Right ventricle myocardium superior (tissue), 1 donor: ENCODE results near the gene N4BP3. TPM values are rescaled to one million over a fixed set of nuclear protein-coding genes. Genes with fewer than 3 reads are reported as not detected.
"Not testable (repeated sequence)": the region's sequence is repeated elsewhere in the genome, so short reads cannot be mapped to it uniquely, and the experiment has no call there.

Source experiments
- ATAC-seq: fragments of 200-7000 bp; cut with Tn5 transposase; one replicate; pipeline ENCODE4 v1.9.1; 2020; ENCODE audit warnings: mild to moderate bottlenecking; ENCODE audit not compliant: poor library complexity
- DNase-seq: peaks from one replicate; pipeline ENCODE4 v3.0.0-alpha.2; 2020
- intact Hi-C: fragments of 100-400 bp; cut with DNase I; formaldehyde crosslinking; loops from one replicate; pipeline ENCODE4 v1.11.2; 2022
- total RNA-seq: library from RNA; stranded (reverse); fragmentation: NEBNext Ultra II Directional; extraction: Animal tissue kit (Norgen Biotek cat#: 25700); gene quantifications from one replicate; pipeline ENCODE4 v1.2.1, GENCODE V29; 2021
- donor health status: DM: no; HTN: yes; CAD: no; lungs with severe emphysema.

The N4BP3 gene
- total RNA-seq, 1 donor from 2014 or later, result 2.7 TPM

DNA sequence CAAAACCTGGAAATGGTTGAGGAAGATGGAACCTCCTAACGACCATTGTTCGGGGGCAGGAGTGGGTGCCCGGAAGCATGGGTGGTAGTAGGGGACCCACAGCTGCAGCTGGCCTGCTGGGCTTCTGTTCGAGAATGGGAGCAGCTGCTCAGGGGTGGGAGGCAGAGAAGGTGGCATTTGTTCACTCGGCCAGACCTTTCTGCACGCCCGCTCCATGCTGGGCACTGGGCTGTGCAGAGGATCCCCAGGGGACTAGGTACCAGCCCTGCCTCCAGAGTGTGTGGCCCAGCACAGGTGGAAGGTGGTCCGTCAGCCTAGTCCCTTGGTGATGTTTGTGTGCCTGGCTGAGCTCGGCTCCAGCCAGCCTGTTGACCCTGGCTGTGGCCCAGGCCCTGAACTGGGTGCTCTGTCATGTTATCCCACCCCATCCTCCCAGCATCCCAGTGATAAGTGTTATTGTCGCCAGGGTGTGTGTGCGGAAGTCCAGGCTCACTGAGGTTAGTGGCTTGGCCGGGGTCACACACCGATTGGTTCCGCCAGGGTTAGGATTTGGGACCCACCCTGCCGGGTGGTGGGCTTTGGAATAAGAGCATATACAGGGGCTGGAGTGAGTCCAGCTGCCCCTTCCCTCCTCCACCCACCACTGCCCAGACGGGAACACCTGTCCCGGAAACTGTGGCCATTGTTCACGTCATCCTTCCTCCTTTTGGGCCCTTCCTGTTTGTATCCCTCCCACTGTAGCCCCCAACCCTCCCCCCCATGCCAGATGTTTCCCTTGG, 4.8 kb downstream of the N4BP3 start:
- intact Hi-C loops, result no loop called here
- DNase-seq, result peak; percentile 63
- no peak for ATAC-seq

DNA sequence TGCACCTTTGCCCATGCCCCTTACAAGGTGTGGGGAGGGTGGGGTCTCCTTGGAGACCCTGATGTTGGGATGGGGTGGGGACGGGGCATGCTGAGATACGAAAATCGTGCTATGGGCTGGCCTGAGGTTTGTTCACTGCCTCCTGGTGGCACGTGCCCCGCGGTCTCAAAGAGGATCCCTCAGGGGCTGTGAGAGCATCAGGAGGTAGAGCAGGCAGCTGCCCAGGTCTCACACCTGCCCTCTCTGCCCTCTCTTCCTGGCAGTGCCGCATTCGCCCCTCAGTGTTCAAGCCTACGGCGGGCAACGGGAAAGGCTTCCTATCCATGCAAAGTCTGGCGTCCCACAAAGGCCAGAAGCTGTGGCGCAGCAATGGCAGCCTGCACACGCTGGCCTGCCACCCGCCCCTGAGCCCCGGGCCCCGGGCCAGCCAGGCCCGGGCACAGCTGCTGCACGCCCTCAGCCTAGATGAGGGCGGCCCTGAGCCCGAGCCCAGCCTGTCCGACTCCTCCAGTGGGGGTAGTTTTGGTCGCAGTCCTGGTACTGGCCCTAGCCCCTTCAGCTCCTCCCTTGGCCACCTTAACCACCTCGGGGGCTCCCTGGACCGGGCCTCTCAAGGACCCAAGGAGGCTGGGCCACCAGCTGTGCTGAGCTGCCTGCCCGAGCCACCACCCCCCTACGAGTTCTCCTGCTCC, 6.7 kb downstream of the N4BP3 start:
- ATAC-seq (no peak), DNase-seq (no peak)
- intact Hi-C loops, result no loop called here

DNA sequence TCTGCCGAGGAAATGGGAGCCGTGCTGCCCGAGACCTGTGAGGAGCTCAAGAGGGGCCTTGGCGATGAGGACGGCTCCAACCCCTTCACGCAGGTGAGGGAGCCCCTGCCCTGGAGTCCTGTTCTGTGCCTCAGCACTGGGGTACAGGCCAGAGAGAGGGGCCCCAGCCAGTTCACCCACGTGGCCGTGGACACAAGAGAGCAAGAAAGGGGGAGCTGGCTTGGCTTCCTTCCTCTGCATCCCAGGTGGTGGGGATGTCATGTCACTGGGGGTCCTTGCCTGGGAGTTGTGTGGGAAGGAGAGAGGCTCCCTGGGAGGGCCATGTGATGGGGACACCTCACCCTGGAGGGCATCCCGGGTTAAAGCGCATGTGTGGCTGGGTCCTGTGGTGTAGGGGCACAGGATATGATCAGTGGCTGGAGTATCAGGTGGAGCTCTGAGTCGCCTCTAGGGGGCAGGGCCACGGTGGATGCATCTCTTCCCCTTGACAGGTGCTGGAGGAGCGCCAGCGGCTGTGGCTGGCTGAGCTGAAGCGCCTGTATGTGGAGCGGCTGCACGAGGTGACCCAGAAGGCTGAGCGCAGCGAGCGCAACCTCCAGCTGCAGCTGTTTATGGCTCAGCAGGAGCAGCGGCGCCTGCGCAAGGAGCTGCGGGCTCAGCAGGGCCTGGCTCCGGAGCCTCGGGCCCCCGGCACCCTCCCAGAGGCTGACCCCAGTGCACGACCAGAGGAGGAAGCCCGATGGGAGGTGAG, 7.5 kb downstream of the N4BP3 start:
- ATAC-seq (peak; percentile 85), DNase-seq (peak; percentile 91)
- intact Hi-C loops, result no loop called here

DNA sequence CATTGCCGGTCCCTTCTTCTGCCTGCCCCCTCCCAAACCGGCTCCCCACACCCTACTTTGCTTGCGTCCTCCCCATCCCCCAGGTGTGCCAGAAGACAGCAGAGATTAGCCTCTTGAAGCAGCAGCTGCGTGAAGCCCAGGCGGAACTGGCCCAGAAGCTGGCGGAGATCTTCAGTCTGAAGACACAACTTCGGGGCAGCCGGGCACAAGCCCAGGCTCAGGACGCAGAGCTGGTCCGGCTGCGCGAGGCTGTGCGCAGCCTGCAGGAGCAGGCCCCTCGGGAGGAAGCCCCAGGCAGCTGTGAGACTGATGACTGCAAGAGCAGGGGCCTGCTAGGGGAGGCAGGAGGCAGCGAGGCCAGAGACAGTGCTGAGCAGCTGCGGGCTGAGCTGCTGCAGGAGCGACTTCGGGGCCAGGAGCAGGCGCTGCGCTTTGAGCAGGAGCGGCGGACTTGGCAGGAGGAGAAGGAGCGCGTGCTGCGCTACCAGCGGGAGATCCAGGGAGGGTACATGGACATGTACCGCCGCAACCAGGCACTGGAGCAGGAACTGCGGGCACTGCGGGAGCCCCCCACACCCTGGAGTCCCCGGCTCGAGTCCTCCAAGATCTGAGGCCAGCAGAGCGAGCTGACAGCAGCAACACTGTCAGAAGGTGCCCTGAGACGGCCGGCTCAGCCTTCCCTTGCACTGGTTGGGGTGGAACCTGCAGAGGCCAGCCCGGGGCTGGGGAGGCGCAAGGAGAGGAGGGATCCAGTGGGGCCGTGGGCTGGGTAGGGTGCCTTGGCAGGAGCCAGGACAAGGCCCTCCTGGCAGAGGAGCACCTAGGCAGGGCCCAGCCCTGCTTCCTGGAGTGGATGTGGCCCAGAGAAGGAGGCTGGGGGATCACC, 8.3 kb downstream of the N4BP3 start:
- intact Hi-C loops, result no loop called here
- DNase-seq, result peak; percentile 75
- peak; percentile 44 for ATAC-seq

DNA sequence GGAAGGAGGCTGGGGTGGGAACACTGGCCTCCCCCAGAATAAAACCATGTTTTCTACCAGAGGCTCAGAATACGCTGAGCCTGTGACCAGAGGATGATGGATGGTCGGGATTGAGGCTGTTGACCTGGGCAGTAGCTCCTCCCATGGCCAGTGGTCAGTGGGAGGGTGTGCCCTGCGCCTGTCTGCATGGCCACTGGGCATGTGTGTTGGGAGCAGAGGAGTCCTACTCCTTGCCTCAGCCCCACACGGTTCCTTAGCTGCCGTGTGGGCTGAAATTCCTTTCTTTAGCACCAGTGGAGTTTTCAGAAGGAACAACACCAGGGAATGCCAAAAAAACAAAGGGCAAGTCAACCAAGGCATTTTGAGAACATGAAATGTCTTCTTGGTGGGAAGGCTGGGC, 9.0 kb downstream of the N4BP3 start:
- ATAC-seq, result no peak
- no peak for DNase-seq
- intact Hi-C loops, result no loop called here

DNA sequence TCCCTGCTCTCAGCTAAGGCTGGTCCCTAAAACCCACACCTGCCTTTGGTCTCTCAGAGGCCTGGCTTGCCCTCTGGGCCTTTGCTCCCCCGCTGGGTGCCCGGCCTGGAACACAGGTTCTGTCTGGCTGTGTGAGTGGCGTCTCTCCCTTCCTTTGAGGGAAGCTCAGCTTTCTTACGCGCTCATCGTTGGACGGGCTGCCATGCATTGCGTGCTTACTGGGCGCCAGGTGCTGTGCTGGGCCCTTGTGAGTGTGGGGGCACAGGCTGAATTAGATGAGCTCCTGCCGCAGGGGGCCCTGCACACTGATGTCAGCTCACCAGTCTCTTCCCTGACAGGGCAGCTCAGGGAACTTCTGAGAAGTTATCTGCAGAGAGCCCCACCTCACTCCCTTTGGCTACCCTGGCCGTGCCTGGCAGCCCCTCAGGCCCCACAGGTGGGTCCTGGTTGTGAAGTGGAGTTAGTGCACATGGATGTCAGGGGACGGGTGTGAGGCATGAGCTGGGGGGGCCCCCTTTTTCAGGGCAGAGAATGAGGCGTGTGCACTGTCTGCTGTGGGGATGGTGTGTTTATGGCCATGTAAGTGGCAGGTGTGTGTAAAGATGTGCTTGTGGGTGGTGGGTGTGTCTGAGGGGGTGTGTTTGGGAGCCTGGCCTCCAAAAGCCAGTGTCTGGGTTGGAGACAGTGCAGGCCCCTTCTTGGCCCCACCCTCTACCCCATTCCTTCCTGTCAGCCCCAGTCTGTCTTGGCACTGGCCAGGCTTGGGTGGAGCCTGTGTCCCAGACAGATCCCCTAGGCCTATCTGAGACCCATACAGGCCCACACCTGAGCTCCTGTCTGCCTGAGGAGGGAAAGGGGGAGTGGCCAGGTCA, 10.0 kb downstream of the N4BP3 start:
- DNase-seq (no peak), ATAC-seq (no peak)
- intact Hi-C loops, result no loop called here

DNA sequence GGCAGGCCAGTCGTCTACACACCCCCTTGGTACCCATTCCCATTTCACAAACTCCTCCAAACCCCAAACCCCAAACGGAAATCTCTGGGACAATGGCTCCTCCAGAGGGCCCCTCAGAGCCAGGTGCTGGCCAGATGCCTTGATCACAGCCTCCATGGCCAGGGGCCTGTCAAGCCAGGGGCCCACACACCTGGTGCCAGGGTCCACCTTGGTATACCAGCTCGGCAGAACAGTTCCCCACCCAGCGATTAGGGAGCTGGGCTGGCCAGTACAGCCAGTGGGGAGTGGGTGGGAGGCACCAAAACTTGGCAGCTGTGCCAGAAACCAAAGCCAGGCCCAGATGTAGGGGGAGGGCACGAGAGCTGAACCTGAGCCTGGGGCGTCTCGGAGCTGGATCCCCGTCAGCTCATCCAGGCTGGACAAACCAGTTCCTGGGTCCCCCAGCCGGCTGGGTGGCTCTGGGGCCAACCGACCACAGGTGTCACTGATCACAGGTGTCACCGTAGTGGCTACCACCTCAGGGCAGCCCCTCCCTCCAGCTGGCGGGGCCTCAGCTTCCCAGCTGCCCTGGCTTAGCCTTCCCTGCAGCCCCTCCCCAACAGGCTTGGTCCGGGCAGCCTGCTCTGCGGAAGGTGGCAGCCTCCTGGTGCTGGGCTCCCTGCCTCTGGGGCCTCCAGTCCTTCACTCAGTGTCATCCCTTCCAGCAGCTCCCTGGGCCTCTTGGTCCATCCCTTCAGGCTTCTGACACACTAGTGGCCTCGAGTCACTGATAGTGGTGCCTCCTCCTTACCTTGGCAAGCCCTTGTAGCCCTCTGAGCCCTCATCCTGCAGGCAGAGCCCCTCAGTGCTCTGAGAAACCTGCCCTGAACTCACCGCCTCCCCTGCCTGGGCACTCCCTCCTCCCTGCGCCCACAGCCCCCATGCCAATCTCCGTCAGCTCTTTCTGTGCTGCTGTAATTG, 10.9 kb downstream of the N4BP3 start:
- ATAC-seq (no peak), DNase-seq (no peak)
- intact Hi-C loops, result no loop called here

DNA sequence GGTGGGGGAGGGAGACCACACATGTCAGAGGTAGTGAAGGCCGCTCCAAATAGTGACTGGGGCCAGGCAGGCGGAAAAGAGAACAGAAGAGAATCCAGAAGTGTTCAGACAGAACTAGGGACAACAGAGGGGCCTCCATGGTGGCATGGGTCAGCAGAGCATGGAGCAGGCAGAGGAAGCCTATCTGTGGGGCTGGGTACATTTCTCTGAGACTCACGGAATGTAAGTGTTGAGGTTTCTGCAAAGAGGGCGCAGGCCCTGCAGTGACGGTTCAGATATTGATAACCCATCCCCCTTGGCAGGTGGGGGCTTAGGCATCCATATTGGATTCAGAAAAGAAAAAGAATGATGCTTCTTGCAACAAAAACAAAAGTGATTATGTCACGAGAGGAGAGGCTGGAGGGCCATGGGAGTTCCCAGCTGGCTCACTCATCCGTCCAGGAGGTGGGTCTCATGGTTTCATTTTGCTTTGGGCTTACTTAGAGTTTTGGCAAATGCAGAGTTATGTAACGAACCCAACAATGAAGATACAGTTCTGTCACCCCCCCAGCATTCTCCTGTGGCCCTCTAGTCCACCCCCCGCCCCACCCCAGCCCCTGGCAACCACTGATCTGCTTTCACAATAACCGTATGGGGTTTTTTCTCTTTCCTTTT, 12.0 kb downstream of the N4BP3 start:
- DNase-seq, result no peak
- intact Hi-C loops, result no loop called here
- ATAC-seq, result peak; percentile 34

DNA sequence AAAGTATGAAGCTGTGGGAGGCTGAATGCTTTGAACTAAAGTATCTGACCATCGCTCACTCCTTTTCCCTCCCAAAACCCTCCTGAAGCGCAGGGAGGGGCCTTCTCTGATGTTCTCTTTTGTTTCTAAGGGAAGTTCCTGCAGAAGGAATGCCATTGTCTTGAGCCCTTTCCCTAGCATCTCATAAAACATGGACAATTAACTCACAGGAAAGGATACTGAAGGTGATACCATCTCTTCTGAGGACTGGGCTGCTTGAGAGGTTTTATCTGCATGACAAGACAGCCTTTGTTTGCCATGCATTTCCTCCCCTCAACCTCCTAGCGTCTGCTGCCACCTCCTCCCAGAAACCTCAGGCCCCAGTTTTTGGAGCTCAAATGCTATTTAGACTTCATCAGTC, 13.2 kb downstream of the N4BP3 start:
- ATAC-seq, result no peak
- DNase-seq, result no peak
- intact Hi-C loops, result no loop called here

DNA sequence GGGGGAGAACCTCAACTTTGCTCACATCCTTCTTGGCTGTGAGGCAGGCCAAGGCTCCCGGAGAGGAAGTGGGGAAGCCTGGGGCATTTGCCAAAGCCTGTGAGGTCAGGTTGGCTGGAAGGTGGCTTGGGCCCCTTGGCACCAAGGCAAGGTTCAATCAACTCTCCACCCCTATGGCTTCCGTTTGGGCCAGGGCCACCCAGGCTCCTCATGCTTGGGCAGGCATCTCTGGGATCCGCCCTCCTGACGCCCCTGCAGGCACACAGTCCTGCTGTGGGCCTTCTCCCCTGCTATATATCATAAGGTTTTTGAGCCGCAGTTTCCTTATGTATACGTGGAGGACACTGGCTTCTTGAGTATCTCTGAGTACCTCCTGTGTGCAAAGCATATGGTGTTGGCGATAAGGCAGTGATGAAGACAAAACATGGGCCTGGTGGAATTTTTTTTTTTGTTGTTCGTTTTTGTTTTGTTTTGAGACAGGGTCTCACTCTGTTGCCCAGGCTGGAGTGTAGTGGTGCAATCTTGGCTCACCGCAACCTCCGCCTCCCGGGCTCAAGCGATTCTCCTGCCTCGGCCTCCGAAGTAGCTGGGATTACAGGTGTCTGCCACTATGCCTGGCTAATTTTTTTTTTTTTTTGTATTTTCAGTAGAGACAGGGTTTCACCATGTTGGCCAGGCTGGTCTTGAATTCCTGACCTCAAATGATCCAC, 14.1 kb downstream of the N4BP3 start:
- intact Hi-C loops, ATAC-seq, DNase-seq: not testable (repeated sequence)

DNA sequence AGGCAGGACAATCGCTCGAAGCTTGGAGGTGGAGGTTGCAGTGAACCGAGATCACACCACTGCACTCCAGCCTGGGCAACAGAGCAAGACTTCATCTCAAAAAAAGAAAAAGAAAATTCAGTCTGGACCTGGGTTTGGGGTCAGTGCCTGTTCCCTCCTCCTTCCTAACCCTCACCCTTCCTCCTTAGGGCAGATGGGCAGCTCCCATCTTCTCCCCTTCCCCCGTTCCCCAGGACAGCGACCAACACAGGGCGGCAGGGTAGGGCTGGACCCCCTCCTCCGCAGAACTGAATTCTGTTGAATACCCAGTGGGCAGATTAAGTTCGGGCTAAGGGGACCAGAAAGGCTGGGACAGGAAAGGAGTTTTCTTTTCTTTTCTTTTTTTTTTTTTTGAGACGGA, 16.0 kb downstream of the N4BP3 start:
- no peak for ATAC-seq
- intact Hi-C loops, result no loop called here
- no peak for DNase-seq

DNA sequence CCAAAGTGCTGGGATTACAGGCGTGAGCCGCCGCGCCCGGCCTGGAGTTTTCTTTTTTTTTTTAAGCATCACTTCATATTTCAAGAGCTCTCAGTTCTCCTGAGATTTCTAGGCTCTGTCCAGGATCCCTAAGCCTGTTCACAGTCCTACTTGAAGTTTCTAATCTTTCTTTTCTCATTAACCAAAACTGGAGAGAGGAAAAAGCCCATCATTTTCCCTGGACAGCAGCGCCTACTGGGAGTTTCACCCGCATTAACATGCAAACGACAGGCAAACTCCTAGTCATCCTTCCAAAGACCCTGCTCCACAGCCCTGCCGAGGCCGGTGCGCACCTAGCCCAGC, 16.9 kb downstream of the N4BP3 start:
- DNase-seq, intact Hi-C loops, ATAC-seq: not testable (repeated sequence)

DNA sequence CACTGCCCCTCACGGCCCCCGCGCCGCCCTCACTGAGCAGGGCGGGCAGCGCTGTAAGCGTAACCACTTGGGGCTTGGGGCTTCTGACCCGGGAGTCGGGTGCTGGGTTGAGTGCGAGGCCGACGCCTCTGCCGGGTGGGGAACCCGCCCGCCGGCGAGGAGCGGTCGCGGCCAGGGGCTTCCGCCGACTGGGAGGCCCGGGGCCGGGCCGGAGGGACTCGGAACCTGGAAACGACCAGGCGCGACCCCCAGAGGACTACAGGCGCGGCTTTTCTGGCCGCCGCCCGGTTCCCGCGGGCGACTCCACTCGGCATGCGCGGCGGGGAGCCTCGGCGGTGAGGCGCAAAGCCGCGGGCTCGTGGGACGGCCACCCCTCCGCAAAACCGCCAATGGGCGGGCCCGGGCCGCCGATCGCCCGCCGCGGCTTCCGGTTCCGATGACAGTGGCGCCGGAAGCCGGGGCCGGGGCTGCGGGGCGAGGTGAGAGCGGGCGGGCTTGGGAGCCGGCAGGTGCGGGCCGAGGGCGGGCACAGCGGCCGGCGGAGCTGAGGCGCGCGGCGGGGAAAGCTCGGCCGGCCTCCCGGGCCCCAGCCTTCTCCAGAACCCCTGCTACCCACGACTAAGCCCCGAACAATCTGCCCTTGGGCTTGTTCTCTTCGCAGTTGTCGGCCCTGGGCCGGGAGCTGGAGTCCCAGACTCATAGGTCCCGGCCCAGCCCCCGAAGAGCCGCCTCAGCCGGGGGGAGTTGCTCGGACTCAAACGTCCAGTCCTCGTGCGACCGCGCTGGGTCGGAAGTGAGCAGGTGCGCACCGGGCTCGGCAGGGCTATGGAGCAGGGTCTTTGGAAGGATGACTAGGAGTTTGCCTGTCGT, 17.5 kb downstream of the N4BP3 start, which contains the start of gene RMND5B:
TSS of gene RMND5B (plus strand) at position 439 of the 870 bp plus-strand sequence. CDS start 7,106 bp downstream, outside the sequence.
- peak; percentile 99 for ATAC-seq
- peak; percentile 92 for DNase-seq
- intact Hi-C loops, result no loop called here

DNA sequence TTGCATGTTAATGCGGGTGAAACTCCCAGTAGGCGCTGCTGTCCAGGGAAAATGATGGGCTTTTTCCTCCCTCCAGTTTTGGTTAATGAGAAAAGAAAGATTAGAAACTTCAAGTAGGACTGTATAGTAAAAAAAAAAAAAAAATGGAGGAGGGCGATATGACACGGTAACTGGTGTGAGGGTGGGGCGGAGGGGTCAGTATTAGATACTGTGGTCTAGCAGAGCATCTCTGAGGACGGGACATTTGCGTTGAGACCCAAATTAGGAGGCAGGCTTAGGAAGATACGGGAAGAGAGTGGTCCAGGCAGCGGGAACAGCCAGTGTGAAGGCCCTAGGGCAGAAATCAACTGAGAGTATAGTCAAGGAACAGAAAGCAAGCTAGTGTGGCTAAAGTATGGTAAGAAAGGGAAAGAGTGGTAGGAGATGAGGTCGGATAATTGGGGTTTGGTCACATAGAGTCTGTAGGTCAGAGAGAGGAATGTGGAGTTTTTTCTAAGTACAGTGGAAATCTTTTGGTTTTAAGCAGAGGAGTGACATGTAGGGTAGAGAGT, 18.2 kb downstream of the N4BP3 start:
- intact Hi-C loops, result no loop called here
- DNase-seq (no peak), ATAC-seq (no peak)
